Psoas muscle (tissue), 8 donors: ENCODE data around the gene NAXE. TPM values are rescaled to one million over a fixed set of nuclear protein-coding genes. Genes with fewer than 3 reads are reported as not detected.
A peak's percentile ranks its signal among the peaks of the same experiment; 100 is the strongest.

Source experiments
- ATAC-seq, 4 donors: fragments of 200-7000 bp; cut with Tn5 transposase; one replicate each; pipeline ENCODE4 v1.9.1; 2020; ENCODE audit warnings: moderate library complexity in 3 of 4, mild to moderate bottlenecking in 2 of 4
- DNase-seq, 2 donors: peaks; one replicate each; pipeline ENCODE4 v3.0.0-alpha.2; 2020
- H3K27ac ChIP-seq: fragments of 200-600 bp; one replicate; pipeline ENCODE4 v1.8.0; 2022
- H3K27me3 ChIP-seq, 3 donors: fragments of 200-600 bp in 1 of 3; one replicate each; pipeline versions ENCODE4 v1.6.1 to v1.8.0; 2013 to 2022; ENCODE audit warnings: low read length in 2 of 3, mild to moderate bottlenecking in 2 of 3, moderate library complexity in 1 of 3; ENCODE audit not compliant: insufficient read depth in 3 of 3
- H3K36me3 ChIP-seq, 2 donors: fragments of 200-600 bp in 1 of 2; one replicate each; pipeline versions ENCODE4 v1.6.1 to v1.8.0; 2013 to 2022; ENCODE audit warnings: low read depth in 1 of 2, mild to moderate bottlenecking in 1 of 2, moderate library complexity in 1 of 2; ENCODE audit not compliant: insufficient read depth in 1 of 2
- H3K4me1 ChIP-seq: fragments of 200-600 bp; one replicate; pipeline ENCODE4 v1.8.0; 2022
- H3K4me3 ChIP-seq: fragments of 200-600 bp; one replicate; pipeline ENCODE4 v1.8.0; 2022; ENCODE audit warnings: mild to moderate bottlenecking
- H3K9me3 ChIP-seq: fragments of 200-600 bp; one replicate; pipeline ENCODE4 v1.8.0; 2022
- WGBS, 3 donors: extraction: QIAGEN DNeasy Blood & Tissue Kit; methylation state at CpG; one replicate each; pipeline versions ENCODE4 v1.1.6 to v1.1.7; 2013; 5-methylcytosine and 5-hydroxymethylcytosine counted together
- intact Hi-C, 2 donors: fragments of 100-400 bp; cut with DNase I; formaldehyde crosslinking; loops; one replicate each; pipeline versions ENCODE4 v1.11.0 to v1.14.2; 2022
- polyA plus RNA-seq, 3 donors: library from polyadenylated mRNA; stranded (reverse); fragments of 200-250 nt; gene quantifications; one replicate each; pipeline ENCODE4 v1.2.3, GENCODE V29; 2013
- total RNA-seq, 4 donors: library from RNA; stranded (reverse); fragmentation: NEBNext Ultra II Directional in 2 of 4; extraction: Animal tissue kit (Norgen Biotek cat#: 25700) in 2 of 4; gene quantifications; one replicate each; pipeline versions ENCODE4 v1.2.1 to v1.2.4, GENCODE V29; 2021 to 2023
- TF ChIP-seq, protein P1 (sequence below): fragments of 200-600 bp; IDR thresholded peaks from one replicate; pipeline ENCODE4 v1.8.0; 2022; ENCODE audit warnings: antibody characterized with exemption
- donor health status: healthy with polysubstance abuse.
- donor health status: DM: no; HTN: no; CAD: no; lungs with moderate emphysema.
- donor health status: Bipolar disorder and iron deficiency.
- donor health status: healthy.
- donor health status: DM: yes; HTN: yes; CAD: no.
- donor health status: DM: no; HTN: no; CAD: no.
- donor health status: DM: no; HTN: no; CAD: no.
- donor health status: DM: yes; HTN: yes; CAD: no.

NAXE gene
- total and polyA plus RNA-seq, 7 donors = 44.3 to 77.5 (median 67.5) TPM

DNA sequence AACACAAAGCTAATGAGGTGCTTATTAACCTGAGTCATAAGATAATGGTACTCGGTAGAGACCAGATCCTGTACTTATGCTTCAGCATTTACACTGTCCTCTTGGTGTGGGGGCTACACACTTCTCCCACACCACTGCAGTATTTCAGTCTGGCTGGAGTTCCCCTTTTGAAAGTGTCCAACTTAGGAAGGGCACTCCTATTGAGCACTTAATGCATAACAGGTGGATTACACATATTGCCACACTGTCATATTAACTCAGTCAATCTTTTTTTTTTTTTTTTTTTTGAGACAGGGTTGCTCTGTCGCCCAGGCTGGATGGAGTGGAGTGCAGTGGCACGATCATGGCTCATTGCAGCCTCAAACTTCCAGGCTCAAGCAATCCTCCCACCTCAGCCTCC, 8.2 kb downstream of the NAXE start:
- intact Hi-C loops = loop anchor here in 1 of 2 donors (5.0 kb wide), 2 partner anchors 88 to 148 kb away; no protein-coding TSS in a partner anchor
- 70 to 90% (median 78%) methylated on average over 3 of the region's 3 CpGs for WGBS, 3 donors
- no peak for DNase-seq
- peak overlapping the region; percentile 95 for H3K4me3 ChIP-seq
- TF ChIP-seq, protein P1, sequence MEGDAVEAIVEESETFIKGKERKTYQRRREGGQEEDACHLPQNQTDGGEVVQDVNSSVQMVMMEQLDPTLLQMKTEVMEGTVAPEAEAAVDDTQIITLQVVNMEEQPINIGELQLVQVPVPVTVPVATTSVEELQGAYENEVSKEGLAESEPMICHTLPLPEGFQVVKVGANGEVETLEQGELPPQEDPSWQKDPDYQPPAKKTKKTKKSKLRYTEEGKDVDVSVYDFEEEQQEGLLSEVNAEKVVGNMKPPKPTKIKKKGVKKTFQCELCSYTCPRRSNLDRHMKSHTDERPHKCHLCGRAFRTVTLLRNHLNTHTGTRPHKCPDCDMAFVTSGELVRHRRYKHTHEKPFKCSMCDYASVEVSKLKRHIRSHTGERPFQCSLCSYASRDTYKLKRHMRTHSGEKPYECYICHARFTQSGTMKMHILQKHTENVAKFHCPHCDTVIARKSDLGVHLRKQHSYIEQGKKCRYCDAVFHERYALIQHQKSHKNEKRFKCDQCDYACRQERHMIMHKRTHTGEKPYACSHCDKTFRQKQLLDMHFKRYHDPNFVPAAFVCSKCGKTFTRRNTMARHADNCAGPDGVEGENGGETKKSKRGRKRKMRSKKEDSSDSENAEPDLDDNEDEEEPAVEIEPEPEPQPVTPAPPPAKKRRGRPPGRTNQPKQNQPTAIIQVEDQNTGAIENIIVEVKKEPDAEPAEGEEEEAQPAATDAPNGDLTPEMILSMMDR = no peak
- H3K27ac ChIP-seq = no peak overlapping the region
- no peaks in the 10 kb centered on the region for H3K9me3 ChIP-seq
- ATAC-seq = peak; percentile 15 to 41 (median 26)
- peaks cover 19% of the 10 kb centered on the region for H3K4me1 ChIP-seq
- peaks cover 11 to 44% of the 10 kb centered on the region in 2 donors for H3K36me3 ChIP-seq
- H3K27me3 ChIP-seq = no peaks in the 10 kb centered on the region

DNA sequence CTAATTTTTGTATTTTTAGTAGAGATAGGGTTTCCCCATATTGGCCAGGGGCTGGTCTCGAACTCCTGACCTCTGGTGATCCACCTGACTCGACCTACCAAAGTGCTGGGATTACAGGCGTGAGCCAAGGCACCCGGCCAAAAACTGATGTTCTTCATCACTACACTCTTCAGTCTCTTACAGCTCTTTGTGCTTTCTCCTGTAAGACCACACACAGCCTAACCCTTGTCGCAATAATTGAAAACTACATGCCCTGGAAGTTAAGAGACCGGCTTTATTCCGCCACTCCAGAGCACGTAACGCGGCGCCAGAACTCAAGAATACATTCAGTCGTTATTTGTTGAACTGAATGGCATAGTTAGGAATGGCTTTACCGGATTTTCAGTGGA, 9.2 kb downstream of the NAXE start:
- Histone ChIP-seq H3K4me3 (peak overlapping the region; percentile 95), H3K27me3 (no peaks in the 10 kb centered on the region), H3K4me1 (peaks cover 19% of the 10 kb centered on the region), H3K36me3 (peaks cover 7 to 35% of the 10 kb centered on the region in 2 donors), H3K9me3 (no peaks in the 10 kb centered on the region), H3K27ac (peak overlapping the region; percentile 92)
- WGBS, 3 donors = 2 to 3% (median 3%) methylated on average over 13 of the region's 13 CpGs
- ATAC-seq (peak; percentile 18 to 55 (median 45)), DNase-seq (no peak)
- intact Hi-C loops = loop anchor here in 1 of 2 donors (5.0 kb wide), 1 partner anchor 148 kb away; no protein-coding TSS in a partner anchor
- TF ChIP-seq, protein P1 = no peak

DNA sequence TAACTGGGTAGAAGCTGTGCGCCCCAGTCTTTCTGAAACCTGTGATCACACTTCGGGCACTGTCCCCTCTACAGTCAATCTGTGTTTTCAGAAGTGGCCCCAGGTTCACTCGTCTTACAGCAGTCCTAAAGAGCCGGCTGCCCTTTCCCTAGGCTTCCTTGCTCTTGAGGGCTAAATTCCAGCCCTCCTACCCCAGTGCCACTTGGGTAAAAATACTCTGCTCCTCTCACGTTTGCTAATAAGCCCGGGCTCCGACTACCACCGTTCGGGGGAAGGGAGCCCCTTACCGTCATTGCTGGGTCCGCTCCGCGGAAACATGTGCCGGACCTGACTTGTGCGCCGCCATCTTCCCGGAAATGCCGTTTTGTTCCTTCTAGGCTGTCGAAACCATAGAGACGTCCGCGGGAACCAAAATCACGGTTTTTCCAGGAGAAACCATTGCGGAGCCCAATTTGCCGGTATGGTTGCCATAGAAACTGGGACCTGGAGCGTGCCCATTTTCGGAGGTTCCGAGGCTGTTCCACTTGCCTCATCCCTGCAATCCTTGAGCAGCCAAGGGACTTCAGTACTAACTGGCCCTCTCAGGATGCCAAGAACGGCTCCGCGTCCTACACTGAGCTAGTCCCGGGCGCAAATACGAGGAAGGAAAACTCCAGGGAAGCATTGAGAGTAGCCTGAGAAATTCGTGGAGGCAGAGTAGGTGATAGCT, 9.7 kb downstream of the NAXE start, which contains the start of gene GPATCH4:
Gene GPATCH4, minus strand, starts transcription at position 358 of the 709 bp plus-strand sequence.
- intact Hi-C loops = loop anchor here in 1 of 2 donors (5.0 kb wide), 1 partner anchor 149 kb away; no protein-coding TSS in a partner anchor
- ATAC-seq (peak; percentile 82 to 93 (median 86)), DNase-seq (peak; percentile 73 to 81)
- no peaks in the 10 kb centered on the region for H3K27me3 ChIP-seq
- H3K9me3 ChIP-seq = no peaks in the 10 kb centered on the region
- H3K27ac ChIP-seq = peak within 1 kb of the TSS; percentile 92
- TF ChIP-seq, protein P1 = no peak
- peaks cover 5 to 29% of the 10 kb centered on the region in 2 donors for H3K36me3 ChIP-seq
- peaks cover 19% of the 10 kb centered on the region for H3K4me1 ChIP-seq
- 0 to 1% (median 0%) methylated on average over 35 of the region's 35 CpGs for WGBS, 3 donors
- H3K4me3 ChIP-seq = peak within 1 kb of the TSS; percentile 95

DNA sequence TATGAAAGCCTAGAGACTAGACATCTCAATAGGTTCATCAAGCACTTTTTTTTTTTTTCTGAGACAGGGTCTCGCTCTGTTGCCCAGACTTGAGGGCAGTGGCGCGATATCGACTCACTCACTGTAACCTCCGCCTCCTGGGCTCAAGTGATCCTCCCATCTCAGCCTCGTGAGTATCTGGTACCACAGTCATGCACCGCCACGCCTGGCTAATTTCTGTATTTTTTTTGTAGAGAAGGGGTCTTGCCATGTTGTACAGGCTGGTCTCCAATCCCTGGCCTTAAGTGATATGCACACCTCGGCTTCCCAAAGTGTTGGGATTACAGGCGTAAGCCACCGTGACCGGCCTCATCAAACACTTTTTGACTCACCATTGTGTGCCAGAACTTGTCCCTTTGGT, 10.3 kb downstream of the NAXE start:
- no peaks in the 10 kb centered on the region for H3K9me3 ChIP-seq
- H3K36me3 ChIP-seq = peaks cover 2 to 23% of the 10 kb centered on the region in 2 donors
- TF ChIP-seq, protein P1 = no peak
- intact Hi-C loops = loop anchor here in 1 of 2 donors (5.0 kb wide), 1 partner anchor 150 kb away; no protein-coding TSS in a partner anchor
- WGBS, 3 donors = 57 to 73% (median 59%) methylated on average over 12 of the region's 12 CpGs
- ATAC-seq (peak in 3 of 4 donors; percentile 3 to 16 (median 12)), DNase-seq (no peak)
- no peaks in the 10 kb centered on the region for H3K27me3 ChIP-seq
- H3K27ac ChIP-seq = peak overlapping the region; percentile 92
- H3K4me1 ChIP-seq = peaks cover 19% of the 10 kb centered on the region
- H3K4me3 ChIP-seq = peak overlapping the region; percentile 95
